ENCODE data around the gene ZNF697. TPM values are rescaled to one million over a fixed set of nuclear protein-coding genes. Genes with fewer than 3 reads are reported as not detected.

The ZNF697 gene
- total and polyA plus RNA-seq, 2 of the 4 experiments (the other 2 are of a cell fraction): 6.2 to 10.2 TPM

GRCh38 chr1:119662034-119662437 lies 14.0 kb upstream of the ZNF697 start:
- intact Hi-C loops (cut with micrococcal nuclease) (loop anchor here (2.0 kb wide), 1 partner anchor 13 kb away; the partner anchor contains the start of gene ZNF697), in situ Hi-C loops (cut with MboI; ENCODE audit: low sequenced_read_pairs) (loop anchor here (25.0 kb wide), 1 partner anchor 375 kb away; no protein-coding TSS in a partner anchor), dilution Hi-C loops (cut with HindIII; ENCODE audit: low sequenced_read_pairs, unreplicated experiment) (no loop called here)
- BruUV-seq (replicated peaks): no TSS peak
- H3K9me1 ChIP-seq (ENCODE audit: insufficient read depth, low read length): no peaks in the 10 kb centered on the region
- WGBS, 2 experiments (ENCODE audit: extremely low coverage in 2 of 2, insufficient read length in 1 of 2): no CpG with 5 or more reads among the region's 3 CpGs
- H3K56ac ChIP-seq (ENCODE audit: extremely low read depth, insufficient read depth, low read length): no peak overlapping the region
- H3K36me3 ChIP-seq (ENCODE audit: control insufficient read depth, insufficient read depth, low read length): no peaks in the 10 kb centered on the region
- H3K4ac ChIP-seq (ENCODE audit: low read depth, low read length): no peak overlapping the region
- H2AK9ac ChIP-seq (replicated peaks; ENCODE audit: low read depth, low read length, poor library complexity): no peak overlapping the region
- H2BK20ac ChIP-seq (ENCODE audit: low read depth, low read length): no peak overlapping the region
- no peak overlapping the region for H2BK15ac ChIP-seq (ENCODE audit: low read depth, low read length)
- H3K79me1 ChIP-seq (ENCODE audit: low read depth in 1 of 2, low read length in 2 of 2): no peaks in the 10 kb centered on the region
- no peak overlapping the region for H2AFZ ChIP-seq (replicated peaks; ENCODE audit: low read length, poor library complexity)
- no peak overlapping the region for H3K23ac ChIP-seq (ENCODE audit: low read depth, low read length)
- H3K4me2 ChIP-seq (ENCODE audit: low read depth, low read length): no peak overlapping the region
- H3K18ac ChIP-seq (ENCODE audit: low read depth, low read length): no peak overlapping the region
- peaks cover 2% of the 10 kb centered on the region; the same call in 1 of the 2 replicates for H3K4me1 ChIP-seq (ENCODE audit: control insufficient read depth, insufficient read depth, low read length)
- ATAC-seq (ENCODE audit: low read depth) (no peak), DNase-seq (no peak)
- no peak overlapping the region for H2AK5ac ChIP-seq (ENCODE audit: low read depth, low read length)
- H3K4me3 ChIP-seq (ENCODE audit: insufficient read depth, low read depth, low read length): no peak overlapping the region
- no peak overlapping the region for H4K5ac ChIP-seq (ENCODE audit: low read depth, low read length)
- H3K14ac ChIP-seq (replicated peaks; ENCODE audit: low read depth, low read length): no peak overlapping the region
- no peak overlapping the region for H4K8ac ChIP-seq (ENCODE audit: low read depth in 2 of 2, low read length in 2 of 2)
- CTCF ChIA-PET: interaction anchor here (2.9 kb wide), 1 partner anchor 13 kb away, joined by 17 read pairs; no protein-coding TSS in a partner anchor
- H3K27me3 ChIP-seq (ENCODE audit: control insufficient read depth, insufficient read depth, low read length): peaks cover 11% of the 10 kb centered on the region
- no peaks in the 10 kb centered on the region for H3K9me3 ChIP-seq (ENCODE audit: control insufficient read depth, insufficient read depth, low read length)
- POLR2A ChIA-PET (ENCODE audit: unreplicated experiment): no interaction called here
- no peak overlapping the region for H3K9ac ChIP-seq (ENCODE audit: low read depth, low read length)
- H4K20me1 ChIP-seq (ENCODE audit: insufficient read depth, low read length): no peaks in the 10 kb centered on the region
- no peak overlapping the region for H3K27ac ChIP-seq (ENCODE audit: insufficient read depth, low read length)
- TF ChIP-seq MAFK (IDR thresholded peaks at IDR 0.05; ENCODE audit: low read depth, low read length): no peak
- no peak for TF ChIP-seq FOS (IDR thresholded peaks at IDR 0.05; ENCODE audit: low read depth, low read length)
- no peak for TF ChIP-seq RCOR1 (IDR thresholded peaks at IDR 0.05; ENCODE audit: insufficient replicate concordance, low read length)
- no peak for TF ChIP-seq CHD1 (IDR thresholded peaks at IDR 0.05; ENCODE audit: low read depth, low read length)
- TF ChIP-seq, protein P1, sequence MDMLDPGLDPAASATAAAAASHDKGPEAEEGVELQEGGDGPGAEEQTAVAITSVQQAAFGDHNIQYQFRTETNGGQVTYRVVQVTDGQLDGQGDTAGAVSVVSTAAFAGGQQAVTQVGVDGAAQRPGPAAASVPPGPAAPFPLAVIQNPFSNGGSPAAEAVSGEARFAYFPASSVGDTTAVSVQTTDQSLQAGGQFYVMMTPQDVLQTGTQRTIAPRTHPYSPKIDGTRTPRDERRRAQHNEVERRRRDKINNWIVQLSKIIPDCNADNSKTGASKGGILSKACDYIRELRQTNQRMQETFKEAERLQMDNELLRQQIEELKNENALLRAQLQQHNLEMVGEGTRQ (IDR thresholded peaks at IDR 0.05; ENCODE audit: low read depth, low read length): no peak
- TF ChIP-seq, protein P2, sequence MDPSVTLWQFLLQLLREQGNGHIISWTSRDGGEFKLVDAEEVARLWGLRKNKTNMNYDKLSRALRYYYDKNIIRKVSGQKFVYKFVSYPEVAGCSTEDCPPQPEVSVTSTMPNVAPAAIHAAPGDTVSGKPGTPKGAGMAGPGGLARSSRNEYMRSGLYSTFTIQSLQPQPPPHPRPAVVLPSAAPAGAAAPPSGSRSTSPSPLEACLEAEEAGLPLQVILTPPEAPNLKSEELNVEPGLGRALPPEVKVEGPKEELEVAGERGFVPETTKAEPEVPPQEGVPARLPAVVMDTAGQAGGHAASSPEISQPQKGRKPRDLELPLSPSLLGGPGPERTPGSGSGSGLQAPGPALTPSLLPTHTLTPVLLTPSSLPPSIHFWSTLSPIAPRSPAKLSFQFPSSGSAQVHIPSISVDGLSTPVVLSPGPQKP (IDR thresholded peaks at IDR 0.05; ENCODE audit: borderline replicate concordance, low read depth, low read length): no peak
- no peak for TF ChIP-seq NFE2L2 (IDR thresholded peaks at IDR 0.05; ENCODE audit: low read depth, low read length)
- TF ChIP-seq BHLHE40 (IDR thresholded peaks at IDR 0.05; ENCODE audit: low read depth, low read length): no peak
- no peak for TF ChIP-seq POLR2A (IDR thresholded peaks at IDR 0.05; ENCODE audit: low read depth, low read length)
- TF ChIP-seq MXI1 (IDR thresholded peaks at IDR 0.05; ENCODE audit: borderline replicate concordance, low read depth, low read length): no peak
- TF ChIP-seq MAZ (IDR thresholded peaks at IDR 0.05; ENCODE audit: borderline replicate concordance, low read depth, low read length): no peak
- TF ChIP-seq CTCF (conservative IDR thresholded peaks at IDR 0.05; ENCODE audit: low read depth, low read length): no peak
- TF ChIP-seq RFX5 (IDR thresholded peaks at IDR 0.05; ENCODE audit: low read depth, low read length): no peak
- no peak for TF ChIP-seq CEBPB (IDR thresholded peaks at IDR 0.05; ENCODE audit: low read depth, low read length)
- no peak for TF ChIP-seq RAD21 (IDR thresholded peaks at IDR 0.05; ENCODE audit: low read length)
- TF ChIP-seq SMC3 (IDR thresholded peaks at IDR 0.05; ENCODE audit: low read depth, low read length): no peak
- no peak overlapping the region for H4K91ac ChIP-seq (ENCODE audit: insufficient read depth, low read depth, low read length)
- no peak overlapping the region for H2BK5ac ChIP-seq (ENCODE audit: low read depth, low read length, poor library complexity, severe bottlenecking)
- no peak overlapping the region for H2BK120ac ChIP-seq (ENCODE audit: low read depth, low read length)

All from IMR-90 (cell line).